Activated naive CD8-positive, alpha-beta T cell treated with anti-CD3 and anti-CD28 coated beads, Interleukin-2, amount 50 U/mL, for 16 hours (primary cell): ENCODE data around the gene SP9.
"Not testable (repeated sequence)": the region's sequence is repeated elsewhere in the genome, so short reads cannot be mapped to it uniquely, and the experiment has no call there.

Source experiments
- DNase-seq: peaks from one replicate; pipeline ENCODE4 v3.0.0-alpha.2; 2020; ENCODE audit warnings: low read depth, low spot score

The SP9 gene

GRCh38 chr2:174344716-174345461 is 10.1 kb downstream of the SP9 start:
- DNase-seq, result no peak

GRCh38 chr2:174350018-174350417 is 15.3 kb downstream of the SP9 start:
- DNase-seq, result no peak

GRCh38 chr2:174350593-174351181 is 15.9 kb downstream of the SP9 start:
- no peak for DNase-seq

- DNase-seq, result no peak
Observed at GRCh38 chr2:174353004-174353403, 18.2 kb downstream of the SP9 start.

- no peak for DNase-seq
Observed at GRCh38 chr2:174356347-174356746, 21.6 kb downstream of the SP9 start.

GRCh38 chr2:174359663-174360062 is 24.9 kb downstream of the SP9 start:
- DNase-seq, result not testable (repeated sequence)

GRCh38 chr2:174362949-174363348 is 28.2 kb downstream of the SP9 start:
- DNase-seq, result no peak

GRCh38 chr2:174363492-174364225 is 28.9 kb downstream of the SP9 start:
- not testable (repeated sequence) for DNase-seq

- DNase-seq, result no peak
Observed at GRCh38 chr2:174364628-174365027, 29.9 kb downstream of the SP9 start.

- DNase-seq, result no peak
Observed at GRCh38 chr2:174365571-174365970, 30.8 kb downstream of the SP9 start.

GRCh38 chr2:174368691-174369090 is 33.9 kb downstream of the SP9 start:
- no peak for DNase-seq

GRCh38 chr2:174376967-174377366 is 42.2 kb downstream of the SP9 start:
- DNase-seq, result no peak

- no peak for DNase-seq
Observed at GRCh38 chr2:174383796-174384195, 49.0 kb downstream of the SP9 start.

- no peak for DNase-seq
Observed at GRCh38 chr2:174385201-174385600, 50.4 kb downstream of the SP9 start.
